Brain microvascular endothelial cell (primary cell): ENCODE measurements around the gene PTRH2.

Experiments used
- DNase-seq: peaks from one replicate; pipeline ENCODE4 v3.0.0-alpha.2; 2020
- H3K27ac ChIP-seq: fragments of 250-450 bp; sonication (Bioruptor Pico); 2 replicates; pipeline ENCODE4 v1.5.1; 2020; ENCODE audit warnings: mild to moderate bottlenecking, moderate library complexity
- H3K27me3 ChIP-seq: fragments of 250-450 bp; sonication (Bioruptor Pico); replicated peaks from 2 replicates; pipeline ENCODE4 v1.5.1; 2020; ENCODE audit warnings: mild to moderate bottlenecking
- H3K36me3 ChIP-seq: fragments of 250-450 bp; sonication (Bioruptor Pico); replicated peaks from 2 replicates; pipeline ENCODE4 v1.5.1; 2020; ENCODE audit warnings: mild to moderate bottlenecking
- H3K4me3 ChIP-seq: 2 replicates; pipeline ENCODE4 v1.5.1; 2011; ENCODE audit warnings: low read depth, mild to moderate bottlenecking, control low read depth, low read length, moderate library complexity
- CTCF ChIP-seq: IDR thresholded peaks from 2 replicates; pipeline ENCODE4 v1.5.1; 2011; ENCODE audit warnings: low read depth, mild to moderate bottlenecking, moderate library complexity, low read length, control low read depth, inconsistent platforms; ENCODE audit errors: missing control alignments
- in situ Hi-C: cut with HindIII; loops from 2 replicates; pipeline ENCODE4 v1.10.0; 2017; ENCODE audit warnings: low sequenced_read_pairs, low pct_ligation_motif_present

The PTRH2 gene

GRCh38 chr17:59714255-59714654 lies 7.0 kb upstream of the PTRH2 start:
- DNase-seq = no peak

GRCh38 chr17:59712862-59713261 lies 5.6 kb upstream of the PTRH2 start:
- no peak for DNase-seq
- no peak for TF ChIP-seq CTCF
- Histone ChIP-seq H3K36me3 (peaks cover 3% of the 10 kb centered on the region), H3K27me3 (no peaks in the 10 kb centered on the region), H3K4me3 (no peak overlapping the region), H3K27ac (no peak overlapping the region)
- in situ Hi-C loops = no loop called here

More at GRCh38 chr17:59714255-59714654, 7.0 kb upstream of the PTRH2 start:
- no peak for TF ChIP-seq CTCF
- peaks cover 3% of the 10 kb centered on the region for H3K36me3 ChIP-seq
- H3K27ac ChIP-seq = no peak overlapping the region
- in situ Hi-C loops = no loop called here
- H3K4me3 ChIP-seq = no peak overlapping the region
- H3K27me3 ChIP-seq = no peaks in the 10 kb centered on the region

GRCh38 chr17:59711936-59712335 lies 4.7 kb upstream of the PTRH2 start:
- H3K36me3 ChIP-seq = no peaks in the 10 kb centered on the region
- H3K27me3 ChIP-seq = no peaks in the 10 kb centered on the region
- no peak overlapping the region for H3K4me3 ChIP-seq
- no peak for TF ChIP-seq CTCF
- no peak overlapping the region for H3K27ac ChIP-seq
- in situ Hi-C loops = no loop called here
- no peak for DNase-seq

GRCh38 chr17:59707971-59708430 lies 771 bp upstream of the PTRH2 start:
- Histone ChIP-seq H3K27ac (peak overlapping the region; percentile 90), H3K27me3 (no peaks in the 10 kb centered on the region), H3K4me3 (peak overlapping the region; percentile 95), H3K36me3 (no peaks in the 10 kb centered on the region)
- TF ChIP-seq CTCF = no peak
- DNase-seq = no peak
- in situ Hi-C loops = no loop called here

- no peak for TF ChIP-seq CTCF
- Histone ChIP-seq H3K4me3 (no peak overlapping the region), H3K27me3 (no peaks in the 10 kb centered on the region), H3K36me3 (peaks cover 27% of the 10 kb centered on the region), H3K27ac (no peak overlapping the region)
- no peak for DNase-seq
- in situ Hi-C loops = no loop called here
Measured at GRCh38 chr17:59702304-59702703, 4.9 kb downstream of the PTRH2 start.

GRCh38 chr17:59699786-59700185 lies 7.4 kb downstream of the PTRH2 start:
- Histone ChIP-seq H3K4me3 (no peak overlapping the region), H3K27ac (no peak overlapping the region), H3K36me3 (peaks cover 51% of the 10 kb centered on the region), H3K27me3 (no peaks in the 10 kb centered on the region)
- no peak for TF ChIP-seq CTCF
- in situ Hi-C loops = no loop called here
- DNase-seq = no peak
